ENCODE measurements around the gene WIPF2. TPM values are rescaled to one million over a fixed set of nuclear protein-coding genes. Genes with fewer than 3 reads are reported as not detected.
"Not testable (repeated sequence)": the region's sequence is repeated elsewhere in the genome, so short reads cannot be mapped to it uniquely, and the experiment has no call there.

The WIPF2 gene
- total RNA-seq, 1 experiment from 2014 or later: 5.7 TPM

DNA sequence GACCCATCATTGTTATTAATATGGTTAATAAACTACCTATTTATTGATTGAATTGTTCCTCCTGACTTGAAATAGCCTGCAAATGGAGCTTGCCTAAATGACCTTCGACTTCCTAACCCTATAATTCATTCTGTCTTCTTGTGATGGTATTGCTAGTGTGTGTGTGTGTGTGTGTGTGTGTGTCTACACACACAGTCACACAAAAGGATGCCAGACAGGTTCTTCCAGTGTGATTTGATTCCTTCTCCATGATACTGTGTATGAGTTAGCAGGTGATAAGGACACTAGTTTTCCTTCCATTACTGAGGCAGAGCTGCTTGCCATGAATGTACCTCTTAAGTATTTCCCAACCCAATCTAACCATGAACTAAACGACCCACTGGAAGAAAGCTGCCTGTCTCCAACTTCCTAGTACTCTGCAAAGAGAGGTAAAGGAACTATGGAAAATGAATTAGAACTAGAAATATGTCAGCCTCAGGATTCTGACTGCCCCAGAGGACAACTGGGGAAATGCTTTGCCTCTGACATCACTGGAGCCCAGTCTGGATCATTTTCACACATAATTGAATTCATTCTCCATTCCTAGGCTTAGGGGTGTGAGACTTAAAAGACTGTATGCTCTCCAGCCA lies 65.1 kb downstream of the WIPF2 start:
- Histone ChIP-seq H3K4me3 (peak overlapping the region; percentile 16), H3K27ac (peak overlapping the region; percentile 83), H3K4me1 (replicated peaks) (peaks cover 40% of the 10 kb centered on the region), H3K27me3 (replicated peaks) (no peaks in the 10 kb centered on the region), H3K36me3 (peaks cover 18% of the 10 kb centered on the region), H3K9me3 (replicated peaks) (no peaks in the 10 kb centered on the region)
- DNase-seq (ENCODE audit: low read depth in 1 of 2, low spot score in 2 of 2): peak; percentile 64 to 82

DNA sequence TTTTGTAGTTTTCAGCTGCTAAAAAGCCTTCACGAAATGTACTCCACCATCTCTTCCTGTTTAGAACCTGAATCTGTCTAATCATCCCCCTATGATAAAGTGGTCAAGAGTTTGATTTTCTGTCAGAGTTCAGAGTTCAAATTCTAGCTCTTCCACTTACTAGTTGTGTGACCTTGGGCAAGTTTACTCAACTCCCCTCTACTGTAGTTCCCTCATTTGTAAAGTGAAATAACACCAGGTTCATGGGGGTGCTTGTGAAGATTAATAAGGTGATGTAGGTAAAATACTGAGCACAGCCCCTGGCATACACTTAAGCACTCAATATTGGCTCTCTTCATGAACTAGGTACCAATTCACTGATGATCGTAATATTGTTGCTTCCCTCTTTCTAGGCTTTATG lies 67.4 kb downstream of the WIPF2 start:
- no peak for DNase-seq (ENCODE audit: low read depth in 1 of 2, low spot score in 2 of 2)
- Histone ChIP-seq H3K27ac (no peak overlapping the region), H3K36me3 (peaks cover 27% of the 10 kb centered on the region), H3K4me3 (no peak overlapping the region), H3K4me1 (replicated peaks) (peaks cover 46% of the 10 kb centered on the region), H3K9me3 (replicated peaks) (no peaks in the 10 kb centered on the region), H3K27me3 (replicated peaks) (no peaks in the 10 kb centered on the region)

DNA sequence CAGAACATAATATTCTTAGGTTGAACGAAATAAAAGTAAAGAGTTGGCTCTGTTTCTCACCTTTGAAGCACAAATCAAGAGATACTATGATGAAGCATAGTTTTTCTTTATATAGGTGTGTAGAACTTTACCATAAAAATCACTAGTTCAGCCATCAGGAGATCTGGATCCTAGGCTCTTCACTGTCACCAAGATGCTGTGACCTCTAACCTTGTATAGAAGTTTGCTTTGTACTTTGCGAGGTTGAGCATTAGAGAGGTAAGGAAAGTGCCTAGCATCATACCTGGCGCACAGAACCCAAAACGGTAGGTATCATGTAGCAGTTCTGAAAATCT lies 68.0 kb downstream of the WIPF2 start:
- Histone ChIP-seq H3K9me3 (replicated peaks) (no peaks in the 10 kb centered on the region), H3K4me1 (replicated peaks) (peaks cover 39% of the 10 kb centered on the region), H3K4me3 (no peak overlapping the region), H3K36me3 (peaks cover 33% of the 10 kb centered on the region), H3K27ac (no peak overlapping the region), H3K27me3 (replicated peaks) (no peaks in the 10 kb centered on the region)
- no peak for DNase-seq (ENCODE audit: low read depth in 1 of 2, low spot score in 2 of 2)

DNA sequence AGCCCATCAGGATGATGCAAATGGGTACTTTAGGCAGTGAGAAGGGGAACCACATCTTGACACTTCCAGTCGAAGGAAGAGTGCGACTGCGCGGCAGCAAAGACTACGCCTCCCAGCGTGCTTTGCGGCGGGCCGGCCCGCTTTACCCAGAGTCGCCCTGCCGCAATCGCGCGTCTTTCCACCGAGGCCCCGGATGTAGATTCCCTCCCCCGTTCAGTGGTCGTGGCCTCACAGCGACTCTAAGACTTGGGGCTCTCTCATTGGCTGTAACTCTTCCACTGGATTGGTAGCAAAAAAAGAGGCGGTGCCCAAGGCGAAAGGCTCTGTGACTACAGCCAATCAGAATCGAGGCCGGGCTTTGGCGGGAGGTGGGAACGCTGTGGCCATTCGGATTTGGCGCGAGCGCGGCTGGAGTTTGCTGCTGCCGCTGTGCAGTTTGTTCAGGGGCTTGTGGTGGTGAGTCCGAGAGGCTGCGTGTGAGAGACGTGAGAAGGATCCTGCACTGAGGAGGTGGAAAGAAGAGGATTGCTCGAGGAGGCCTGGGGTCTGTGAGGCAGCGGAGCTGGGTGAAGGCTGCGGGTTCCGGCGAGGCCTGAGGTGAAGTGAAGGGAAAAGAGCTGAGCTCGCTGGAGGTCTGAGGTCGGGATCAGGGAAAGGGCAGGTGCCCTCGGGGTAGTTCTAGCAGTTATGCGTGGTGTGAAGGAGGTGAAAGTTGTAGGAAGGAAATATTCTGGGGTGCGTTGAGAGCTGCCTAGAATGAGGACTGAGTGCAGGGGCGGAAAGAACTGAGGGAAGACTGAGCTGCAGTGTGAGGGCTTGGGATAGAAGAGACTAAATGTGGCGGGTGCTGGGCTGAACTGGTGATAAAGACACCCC lies 68.6 kb downstream of the WIPF2 start, which contains the start of gene CDC6:
Gene CDC6 (plus strand): TSS at position 386 of the 876 bp plus-strand sequence. CDS start 1,542 bp downstream, outside the sequence.
- Histone ChIP-seq H3K9me3 (replicated peaks) (no peaks in the 10 kb centered on the region), H3K27ac (peak within 1 kb of the TSS; percentile 60), H3K4me1 (replicated peaks) (peaks cover 33% of the 10 kb centered on the region), H3K27me3 (replicated peaks) (no peaks in the 10 kb centered on the region), H3K4me3 (peak within 1 kb of the TSS; percentile 56), H3K36me3 (peaks cover 39% of the 10 kb centered on the region)
- DNase-seq (ENCODE audit: low read depth in 1 of 2, low spot score in 2 of 2): peak; percentile 97 to 99

GRCh38 chr17:40290629-40291280 lies 71.7 kb downstream of the WIPF2 start:
- peaks cover 69% of the 10 kb centered on the region for H3K36me3 ChIP-seq
- no peaks in the 10 kb centered on the region for H3K9me3 ChIP-seq (replicated peaks)
- peak overlapping the region; percentile 36; the same call in 1 of the 2 replicates for H3K27ac ChIP-seq
- H3K27me3 ChIP-seq (replicated peaks): no peaks in the 10 kb centered on the region
- peak; percentile 66 to 79 for DNase-seq (ENCODE audit: low read depth in 1 of 2, low spot score in 2 of 2)
- peaks cover 11% of the 10 kb centered on the region for H3K4me1 ChIP-seq (replicated peaks)
- H3K4me3 ChIP-seq: no peak overlapping the region

DNA sequence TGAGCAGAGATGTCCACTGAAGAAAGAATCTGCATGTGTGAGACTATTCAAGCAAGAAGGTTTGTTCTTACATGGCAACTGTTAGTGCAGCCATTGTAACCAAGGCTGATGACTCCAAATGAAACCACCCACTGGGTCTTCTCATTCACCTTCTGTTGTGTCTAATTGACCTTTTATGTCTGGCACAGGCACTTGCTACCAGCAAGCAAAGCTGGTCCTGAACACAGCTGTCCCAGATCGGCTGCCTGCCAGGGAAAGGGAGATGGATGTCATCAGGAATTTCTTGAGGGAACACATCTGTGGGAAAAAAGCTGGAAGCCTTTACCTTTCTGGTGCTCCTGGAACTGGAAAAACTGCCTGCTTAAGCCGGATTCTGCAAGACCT lies 72.2 kb downstream of the WIPF2 start:
- H3K4me1 ChIP-seq (replicated peaks): peaks cover 11% of the 10 kb centered on the region
- H3K36me3 ChIP-seq: peaks cover 74% of the 10 kb centered on the region
- no peaks in the 10 kb centered on the region for H3K27me3 ChIP-seq (replicated peaks)
- no peak overlapping the region for H3K27ac ChIP-seq
- no peak for DNase-seq (ENCODE audit: low read depth in 1 of 2, low spot score in 2 of 2)
- no peaks in the 10 kb centered on the region for H3K9me3 ChIP-seq (replicated peaks)
- no peak overlapping the region for H3K4me3 ChIP-seq

- Histone ChIP-seq H3K4me3 (no peak overlapping the region), H3K9me3 (replicated peaks) (0 out of 2 replicates have a peak, but pooled peaks cover 2% of the 10 kb centered on the region), H3K27ac (no peak overlapping the region), H3K4me1 (replicated peaks) (peaks cover 11% of the 10 kb centered on the region), H3K36me3 (peaks cover 95% of the 10 kb centered on the region), H3K27me3 (replicated peaks) (no peaks in the 10 kb centered on the region)
- DNase-seq (ENCODE audit: low read depth in 1 of 2, low spot score in 2 of 2): no peak
These were observed 74.3 kb downstream of the WIPF2 start for GRCh38 chr17:40293363-40293762.

GRCh38 chr17:40295488-40296436 lies 76.7 kb downstream of the WIPF2 start:
- Histone ChIP-seq H3K4me1 (replicated peaks) (no peaks in the 10 kb centered on the region), H3K27ac (no peak overlapping the region), H3K9me3 (replicated peaks) (0 out of 2 replicates have a peak, but pooled peaks cover 2% of the 10 kb centered on the region), H3K4me3 (no peak overlapping the region), H3K27me3 (replicated peaks) (no peaks in the 10 kb centered on the region), H3K36me3 (peaks cover 96% of the 10 kb centered on the region)
- DNase-seq (ENCODE audit: low read depth in 1 of 2, low spot score in 2 of 2): no peak

- peaks cover under 1% of the 10 kb centered on the region for H3K4me1 ChIP-seq (replicated peaks)
- H3K27ac ChIP-seq: no peak overlapping the region
- 0 out of 2 replicates have a peak, but pooled peaks cover 2% of the 10 kb centered on the region for H3K9me3 ChIP-seq (replicated peaks)
- H3K4me3 ChIP-seq: no peak overlapping the region
- no peaks in the 10 kb centered on the region for H3K27me3 ChIP-seq (replicated peaks)
- DNase-seq (ENCODE audit: low read depth in 1 of 2, low spot score in 2 of 2): no peak
- peaks cover 96% of the 10 kb centered on the region for H3K36me3 ChIP-seq
These were observed 78.4 kb downstream of the WIPF2 start for GRCh38 chr17:40297511-40297910.

GRCh38 chr17:40298726-40299125 lies 79.6 kb downstream of the WIPF2 start:
- peaks cover 12% of the 10 kb centered on the region for H3K4me1 ChIP-seq (replicated peaks)
- no peak overlapping the region for H3K4me3 ChIP-seq
- no peaks in the 10 kb centered on the region for H3K27me3 ChIP-seq (replicated peaks)
- no peak for DNase-seq (ENCODE audit: low read depth in 1 of 2, low spot score in 2 of 2)
- no peak overlapping the region for H3K27ac ChIP-seq
- H3K9me3 ChIP-seq (replicated peaks): 0 out of 2 replicates have a peak, but pooled peaks cover 2% of the 10 kb centered on the region
- H3K36me3 ChIP-seq: peaks cover 94% of the 10 kb centered on the region

- Histone ChIP-seq H3K4me1 (replicated peaks) (peaks cover 18% of the 10 kb centered on the region), H3K36me3 (peaks cover 89% of the 10 kb centered on the region)
- H3K27me3 ChIP-seq (replicated peaks); H3K9me3 ChIP-seq (replicated peaks); H3K27ac ChIP-seq; H3K4me3 ChIP-seq; DNase-seq (ENCODE audit: low read depth in 1 of 2, low spot score in 2 of 2): not testable (repeated sequence)
These were observed 80.2 kb downstream of the WIPF2 start for GRCh38 chr17:40299159-40299757.

- peaks cover 69% of the 10 kb centered on the region for H3K36me3 ChIP-seq
- H3K9me3 ChIP-seq (replicated peaks): 0 out of 2 replicates have a peak, but pooled peaks cover 2% of the 10 kb centered on the region
These were observed 82.2 kb downstream of the WIPF2 start for GRCh38 chr17:40301315-40301714.

More at GRCh38 chr17:40301315-40301714, 82.2 kb downstream of the WIPF2 start:
- H3K27ac ChIP-seq: no peak overlapping the region
- H3K27me3 ChIP-seq (replicated peaks): no peaks in the 10 kb centered on the region
- no peak for DNase-seq (ENCODE audit: low read depth in 1 of 2, low spot score in 2 of 2)
- no peak overlapping the region for H3K4me3 ChIP-seq
- peaks cover 36% of the 10 kb centered on the region for H3K4me1 ChIP-seq (replicated peaks)
